ENCODE results near the gene SLC43A3. TPM values are rescaled to one million over a fixed set of nuclear protein-coding genes. Genes with fewer than 3 reads are reported as not detected.

SLC43A3 gene
- total and polyA plus RNA-seq, 7 donors = 11.3 to 43.9 (median 25.2) TPM

- Histone ChIP-seq H3K9me3 (no peaks in the 10 kb centered on the region), H3K36me3 (no peaks in the 10 kb centered on the region), H3K4me1 (no peaks in the 10 kb centered on the region), H3K27me3 (peaks cover 0 to 8% (median 0%) of the 10 kb centered on the region in 3 donors), H3K27ac (no peak overlapping the region), H3K4me3 (no peak overlapping the region)
- 81 to 88% methylated on average over 3 of the region's 3 CpGs for WGBS, 2 donors
- intact Hi-C loops (cut with DNase I) = no loop called here
- no peak for DNase-seq
- no peak for TF ChIP-seq CTCF (IDR thresholded peaks at IDR 0.05)
- TF ChIP-seq EP300 (IDR thresholded peaks at IDR 0.05) = no peak
- no peak for TF ChIP-seq POLR2AphosphoS5 (IDR thresholded peaks at IDR 0.05)
- TF ChIP-seq POLR2A (IDR thresholded peaks at IDR 0.05) = no peak
These were observed 35.8 kb downstream of the SLC43A3 start for GRCh38 chr11:57391111-57391510.

GRCh38 chr11:57390535-57390934 is 36.4 kb downstream of the SLC43A3 start, which contains the start of gene PRG2:
Gene PRG2 (minus strand): TSS chr11:57390650. CDS start chr11:57389944, 706 bp downstream.
- Histone ChIP-seq H3K4me1 (no peaks in the 10 kb centered on the region), H3K9me3 (no peaks in the 10 kb centered on the region), H3K27me3 (peaks cover 0 to 8% (median 0%) of the 10 kb centered on the region in 3 donors), H3K36me3 (no peaks in the 10 kb centered on the region), H3K4me3 (no peak within 1 kb of the TSS), H3K27ac (no peak within 1 kb of the TSS)
- intact Hi-C loops (cut with DNase I) = no loop called here
- TF ChIP-seq EP300 (IDR thresholded peaks at IDR 0.05) (no peak), POLR2AphosphoS5 (IDR thresholded peaks at IDR 0.05) (no peak), CTCF (IDR thresholded peaks at IDR 0.05) (no peak), POLR2A (IDR thresholded peaks at IDR 0.05) (no peak)
- DNase-seq = no peak
- 75% methylated on average over 2 of the region's 2 CpGs for WGBS, 2 donors

- Histone ChIP-seq H3K27ac (no peak overlapping the region), H3K9me3 (no peaks in the 10 kb centered on the region), H3K4me1 (no peaks in the 10 kb centered on the region), H3K27me3 (peaks cover 0 to 8% (median 0%) of the 10 kb centered on the region in 3 donors), H3K36me3 (no peaks in the 10 kb centered on the region), H3K4me3 (no peak overlapping the region)
- no peak for TF ChIP-seq POLR2A (IDR thresholded peaks at IDR 0.05)
- no peak for TF ChIP-seq EP300 (IDR thresholded peaks at IDR 0.05)
- TF ChIP-seq CTCF (IDR thresholded peaks at IDR 0.05) = no peak
- TF ChIP-seq POLR2AphosphoS5 (IDR thresholded peaks at IDR 0.05) = no peak
- intact Hi-C loops (cut with DNase I) = no loop called here
- WGBS, 2 donors = 78% methylated on average over 16 of the region's 16 CpGs
- DNase-seq = no peak
These were observed 39.5 kb downstream of the SLC43A3 start for GRCh38 chr11:57387289-57388030.

- H3K4me3 ChIP-seq = no peak overlapping the region
- H3K27me3 ChIP-seq = peaks cover 0 to 8% (median 0%) of the 10 kb centered on the region in 3 donors
- no peaks in the 10 kb centered on the region for H3K4me1 ChIP-seq
- no peak overlapping the region for H3K27ac ChIP-seq
- 81 to 87% methylated on average over 5 of the region's 5 CpGs for WGBS, 2 donors
- H3K9me3 ChIP-seq = no peaks in the 10 kb centered on the region
- TF ChIP-seq CTCF (IDR thresholded peaks at IDR 0.05) = no peak
- no peak for TF ChIP-seq POLR2A (IDR thresholded peaks at IDR 0.05)
- no peak for TF ChIP-seq POLR2AphosphoS5 (IDR thresholded peaks at IDR 0.05)
- no peak for TF ChIP-seq EP300 (IDR thresholded peaks at IDR 0.05)
- intact Hi-C loops (cut with DNase I) = no loop called here
- DNase-seq = no peak
- no peaks in the 10 kb centered on the region for H3K36me3 ChIP-seq
These were observed 40.6 kb downstream of the SLC43A3 start for GRCh38 chr11:57386178-57386940.
